ENCODE data around the gene TP63.
"Not testable (repeated sequence)": the region's sequence is repeated elsewhere in the genome, so short reads cannot be mapped to it uniquely, and the experiment has no call there.

Gene TP63

DNA sequence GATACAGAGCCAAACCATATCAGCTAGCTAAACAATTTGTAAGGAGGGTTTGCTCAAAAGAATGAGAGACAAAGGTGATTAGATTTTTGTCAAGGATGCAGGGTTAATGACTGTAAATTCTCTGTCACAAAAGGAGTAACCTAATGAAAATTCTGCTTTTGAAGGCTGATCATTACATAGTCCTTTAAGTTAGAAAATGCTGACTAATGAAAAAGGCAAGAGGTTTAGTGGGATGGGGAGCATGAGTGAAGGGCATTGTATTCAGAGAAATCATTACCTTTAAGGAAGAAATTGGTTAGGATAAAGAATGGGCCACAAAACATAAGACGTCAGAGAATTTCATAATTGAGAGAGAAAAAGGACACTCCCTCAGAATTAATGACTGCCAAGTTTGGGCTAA lies 97.7 kb downstream of the TP63 start:
- DNase-seq, result no peak

DNA sequence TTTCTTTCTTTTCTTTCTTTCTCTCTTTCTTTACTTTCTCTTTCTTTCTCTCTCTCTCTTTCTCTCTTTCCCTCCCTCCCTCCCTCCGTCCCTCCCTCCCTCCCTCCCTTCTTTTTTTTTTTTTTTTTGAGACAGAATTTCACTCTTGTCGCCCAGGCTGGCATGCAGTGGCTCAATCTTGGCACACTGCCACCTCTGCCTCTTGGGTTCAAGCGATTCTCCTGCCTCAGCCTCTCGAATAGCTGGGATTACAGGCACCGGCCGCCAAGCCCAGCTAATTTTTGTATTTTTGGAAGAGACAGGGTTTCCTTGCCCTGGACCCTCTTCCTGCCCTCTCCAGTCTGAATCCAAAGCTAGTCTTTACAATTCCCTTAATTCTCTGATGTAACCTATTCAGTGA lies 102.9 kb downstream of the TP63 start:
- DNase-seq, result no peak

DNA sequence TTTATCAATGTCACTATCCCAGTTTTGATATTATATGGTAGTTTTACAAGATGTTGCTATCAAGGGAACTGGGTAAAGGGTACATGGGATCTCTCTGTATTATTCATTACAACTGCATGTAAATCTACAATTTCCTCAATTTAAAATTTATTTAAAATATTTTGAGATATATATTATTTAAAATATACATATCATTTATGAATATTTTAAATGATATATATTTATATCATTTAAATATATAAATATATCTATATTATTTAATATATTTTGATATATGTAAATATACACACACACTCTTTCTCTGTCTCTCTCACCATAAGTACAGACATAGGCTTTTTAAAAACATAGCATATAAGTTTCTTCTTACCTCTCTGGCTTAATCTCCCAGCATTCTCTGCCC lies 104.7 kb downstream of the TP63 start:
- DNase-seq, result no peak

DNA sequence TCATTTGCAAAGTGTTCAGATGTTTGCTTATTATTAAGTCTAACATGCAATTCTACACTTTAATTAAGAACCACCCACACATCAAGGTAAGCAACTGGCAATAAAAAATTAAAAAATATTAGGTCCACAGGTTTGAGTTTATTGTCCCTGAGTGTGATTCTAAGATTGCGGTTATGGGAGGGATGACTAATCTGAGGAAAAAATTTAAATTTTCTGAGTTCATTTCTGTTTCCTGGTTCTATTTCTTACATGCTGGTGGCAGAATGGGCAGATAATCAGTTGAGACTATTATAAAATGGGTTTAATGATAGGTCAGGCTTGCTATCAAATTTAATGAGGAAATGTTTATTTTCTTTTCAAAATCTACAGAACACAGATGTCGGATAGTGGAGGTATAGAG lies 105.9 kb downstream of the TP63 start:
- no peak for DNase-seq

DNA sequence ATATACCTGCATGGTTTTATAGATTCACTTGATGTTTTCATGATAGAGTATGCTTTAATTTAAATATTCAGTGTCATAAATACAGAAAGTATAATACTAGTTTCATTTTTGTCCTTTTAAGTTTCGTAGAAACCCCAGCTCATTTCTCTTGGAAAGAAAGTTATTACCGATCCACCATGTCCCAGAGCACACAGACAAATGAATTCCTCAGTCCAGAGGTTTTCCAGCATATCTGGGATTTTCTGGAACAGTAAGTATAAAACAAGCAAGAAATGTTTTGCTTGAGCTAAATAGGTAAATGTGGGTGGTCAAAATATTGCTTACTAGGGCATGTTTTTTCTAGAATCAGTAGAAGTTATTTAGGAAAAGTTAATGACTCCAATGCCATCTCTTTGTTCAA lies 106.4 kb downstream of the TP63 start:
- DNase-seq, result no peak

DNA sequence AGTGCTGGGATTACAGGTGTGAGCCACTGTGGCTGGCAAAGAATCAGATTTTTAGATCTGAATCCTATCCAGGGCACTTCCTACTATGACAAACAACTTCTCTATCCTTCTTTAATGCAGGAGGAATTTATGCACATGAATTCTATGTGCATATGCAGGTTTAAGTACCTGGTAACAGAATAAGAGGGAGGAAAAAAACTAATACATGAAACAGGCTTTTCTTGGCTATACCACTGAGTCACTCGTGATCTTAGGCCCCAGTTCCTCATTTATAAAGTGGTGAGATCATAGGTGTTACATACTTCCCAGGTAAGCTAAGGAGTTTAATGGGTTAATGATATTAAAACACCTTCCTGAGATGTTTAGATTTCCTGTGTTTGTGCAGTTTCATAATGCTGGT lies 108.2 kb downstream of the TP63 start:
- DNase-seq, result no peak

DNA sequence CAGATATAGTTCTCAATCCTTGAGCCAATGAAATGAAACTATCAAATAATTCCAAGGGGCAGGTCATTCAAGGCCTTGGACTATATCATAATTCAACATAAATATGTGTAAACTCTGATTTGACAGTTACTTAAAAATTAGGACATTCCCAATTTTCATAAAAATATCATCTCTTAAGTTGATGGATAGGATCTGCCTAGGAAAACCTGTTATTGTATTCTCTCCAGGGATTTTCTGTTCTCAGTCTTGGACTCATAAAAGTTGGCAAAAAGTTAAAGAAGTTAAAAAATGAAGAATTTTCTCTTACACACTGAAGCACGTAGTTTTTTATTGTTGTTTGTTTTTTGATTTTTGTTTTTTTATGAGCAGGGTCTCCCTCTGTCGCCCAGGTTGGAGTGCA lies 109.0 kb downstream of the TP63 start:
- no peak for DNase-seq

DNA sequence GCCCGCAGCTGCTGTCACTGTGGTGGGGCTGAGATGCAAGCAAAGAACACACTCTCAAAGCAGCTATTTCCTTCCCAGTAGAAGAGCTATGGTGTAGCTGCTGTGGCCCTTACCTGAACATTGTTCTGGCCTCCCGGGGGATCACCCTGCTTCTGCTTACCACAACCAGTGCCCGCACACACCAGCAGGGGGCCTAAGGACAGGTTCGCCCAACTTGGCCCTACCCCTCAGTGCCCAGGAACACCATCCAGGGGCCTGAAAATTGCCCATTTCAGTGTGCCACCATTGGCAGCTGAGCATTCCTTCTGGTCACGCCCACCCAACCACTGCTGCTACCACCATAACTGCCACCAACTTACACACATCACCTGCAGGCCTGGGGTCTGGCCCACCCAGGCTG lies 113.0 kb downstream of the TP63 start:
- DNase-seq, result no peak

DNA sequence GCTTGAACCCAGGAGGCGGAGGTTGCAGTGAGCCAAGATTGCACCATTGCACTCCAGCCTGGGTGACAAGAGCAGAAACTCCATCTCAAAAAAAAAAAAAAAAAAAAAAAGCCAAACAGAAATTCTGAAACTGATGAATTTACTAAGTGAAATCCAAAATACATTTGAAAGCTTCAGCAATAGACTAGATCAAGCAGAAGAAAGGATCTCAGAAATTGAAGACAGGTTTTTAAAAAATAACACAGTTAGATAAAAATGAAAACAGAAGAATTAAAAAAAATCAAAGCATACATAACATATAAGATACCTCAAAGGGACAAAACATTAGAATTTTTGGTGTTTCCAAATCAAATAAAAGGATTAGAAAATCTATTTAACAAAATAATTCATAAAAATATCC lies 114.4 kb downstream of the TP63 start:
- DNase-seq, result no peak

DNA sequence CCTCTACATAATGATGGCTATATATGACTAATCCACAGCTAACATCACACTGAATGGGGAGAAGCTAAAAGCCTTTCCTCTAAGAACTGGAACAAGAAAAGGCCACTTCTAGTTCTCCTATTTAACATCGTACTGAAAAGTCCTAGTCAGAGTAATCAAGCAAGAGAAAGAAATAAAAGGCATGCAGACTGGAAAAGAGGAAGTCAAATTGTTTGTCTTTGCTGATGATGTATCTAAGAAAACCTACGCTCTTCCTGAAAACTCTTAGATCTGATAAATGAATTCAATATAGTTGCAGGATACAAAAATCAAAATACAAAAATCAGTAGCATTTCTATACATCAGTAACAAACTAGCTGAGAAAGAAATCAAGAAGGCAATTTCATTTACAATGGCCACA lies 116.9 kb downstream of the TP63 start:
- no peak for DNase-seq

DNA sequence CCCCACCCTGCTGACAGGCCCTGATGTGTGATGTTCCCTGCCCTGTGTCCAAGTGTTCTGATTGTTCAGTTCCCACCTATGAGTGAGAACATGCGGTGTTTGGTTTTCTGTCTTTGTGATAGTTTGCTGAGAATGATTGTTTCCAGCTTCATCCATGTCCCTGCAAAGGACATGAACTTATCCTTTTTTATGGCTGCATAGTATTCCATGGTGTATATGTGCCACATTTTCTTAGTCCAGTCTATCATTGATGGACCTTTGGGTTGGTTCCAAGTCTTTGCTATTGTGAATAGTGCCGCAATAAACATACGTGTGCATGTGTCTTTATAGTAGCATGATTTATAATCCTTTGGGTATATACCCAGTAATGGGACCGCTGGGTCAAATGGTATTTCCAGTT lies 119.8 kb downstream of the TP63 start:
- DNase-seq, result not testable (repeated sequence)

DNA sequence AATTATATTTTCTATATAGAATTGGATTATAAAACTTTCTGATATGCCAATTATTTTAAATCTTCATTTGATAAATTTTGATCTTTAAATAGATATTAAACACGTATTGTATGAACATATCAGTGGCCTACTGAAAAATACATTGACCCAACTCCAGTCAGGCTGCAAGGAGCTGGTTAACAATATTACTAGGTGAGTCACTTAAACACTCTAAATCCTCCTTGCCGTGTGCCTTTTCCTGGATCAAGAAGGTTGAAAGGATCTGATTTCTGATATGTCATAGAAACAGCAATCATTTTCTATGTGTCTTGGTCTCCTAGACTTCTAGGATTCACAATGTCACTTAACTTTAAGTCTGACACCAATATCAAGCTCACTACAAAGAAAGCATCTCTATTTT lies 123.2 kb downstream of the TP63 start:
- DNase-seq, result no peak

DNA sequence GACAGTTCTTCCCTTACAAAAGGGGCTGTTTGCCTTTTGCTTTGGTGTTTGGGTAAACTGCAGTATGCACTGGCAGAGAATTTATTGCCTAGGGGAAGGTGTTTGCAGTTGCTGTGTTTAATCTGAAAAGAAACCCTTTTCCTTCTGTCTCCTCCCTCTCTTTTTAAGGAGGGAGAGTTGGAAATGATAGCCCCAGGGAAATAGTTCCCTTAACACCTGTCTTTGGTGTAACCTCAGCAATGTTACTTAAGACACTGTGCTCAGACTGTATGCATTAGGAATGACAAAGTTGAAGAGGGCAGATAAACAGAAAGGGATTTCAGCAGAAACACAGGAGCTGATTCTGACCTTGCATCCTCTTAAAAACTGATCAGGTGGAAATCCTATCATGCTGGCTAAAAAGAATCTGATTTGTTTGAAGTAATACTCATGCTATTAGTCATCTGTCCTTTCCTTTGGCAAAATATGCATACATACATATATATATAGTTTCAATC lies 125.4 kb downstream of the TP63 start:
- DNase-seq, result no peak

DNA sequence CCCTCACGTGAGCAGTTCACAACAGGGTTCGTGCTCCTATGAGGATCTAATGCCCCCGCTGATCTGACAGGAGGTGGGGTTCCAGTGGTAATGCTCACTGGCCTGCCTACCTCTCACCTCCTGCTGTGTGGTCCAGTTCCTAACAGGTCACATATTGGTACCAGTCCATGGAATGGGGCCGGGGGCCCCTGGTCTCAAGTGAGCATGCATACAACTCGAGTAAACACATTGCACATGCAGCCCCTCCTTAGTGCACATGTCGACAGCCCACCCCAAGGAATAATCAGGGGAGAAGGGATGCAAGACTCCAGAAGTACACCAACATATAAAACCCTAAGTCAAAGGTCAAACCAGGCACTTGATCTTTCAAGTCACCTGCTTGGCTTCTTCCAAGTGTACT lies 127.0 kb downstream of the TP63 start:
- DNase-seq, result no peak

DNA sequence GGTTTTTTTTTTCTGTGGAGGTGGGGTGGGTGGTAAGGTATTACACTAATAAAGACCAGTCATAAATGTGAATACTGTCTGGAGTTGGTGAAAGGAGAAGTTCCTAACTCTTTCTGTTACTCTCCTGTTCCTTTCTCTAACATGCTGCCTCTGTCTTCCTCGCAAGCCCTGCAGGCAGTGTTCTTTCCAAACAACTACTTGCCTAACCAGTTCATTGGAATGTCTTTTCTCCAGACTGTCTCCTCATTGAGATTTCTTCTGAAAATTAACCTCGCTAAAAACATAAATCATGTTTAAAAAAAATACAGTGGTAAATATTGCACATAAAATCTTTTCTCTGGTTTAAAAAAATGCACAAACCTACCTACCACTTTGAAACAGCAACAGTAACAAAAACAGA lies 135.2 kb downstream of the TP63 start:
- DNase-seq, result no peak

DNA sequence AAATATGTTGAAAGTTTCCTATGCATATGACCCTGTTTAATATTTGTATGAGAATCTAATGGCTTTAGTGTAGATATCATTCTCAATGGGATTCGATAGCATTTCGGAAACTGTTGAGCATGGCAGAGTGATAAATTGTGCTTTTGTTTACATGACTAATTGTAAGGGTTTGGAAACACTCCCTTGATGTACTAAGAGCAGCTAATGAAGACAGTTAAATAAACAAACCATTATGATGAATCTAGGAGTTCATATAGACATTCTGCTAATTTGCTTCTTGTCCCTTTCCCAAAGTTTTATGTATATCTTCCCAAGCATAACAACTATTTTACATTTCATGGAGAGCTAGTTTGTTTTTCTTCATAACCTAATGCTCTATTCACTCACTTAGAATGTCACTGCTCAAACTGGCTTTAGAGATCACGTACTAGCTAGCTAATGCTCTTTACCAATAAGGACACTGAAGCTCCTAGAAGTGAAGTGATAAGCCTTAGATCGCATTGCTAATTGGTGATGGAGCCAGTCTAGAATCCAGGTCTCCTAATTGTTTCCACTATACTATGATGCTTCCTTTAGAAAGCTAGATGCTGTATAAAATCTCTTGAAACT lies 140.8 kb downstream of the TP63 start:
- DNase-seq, result no peak

DNA sequence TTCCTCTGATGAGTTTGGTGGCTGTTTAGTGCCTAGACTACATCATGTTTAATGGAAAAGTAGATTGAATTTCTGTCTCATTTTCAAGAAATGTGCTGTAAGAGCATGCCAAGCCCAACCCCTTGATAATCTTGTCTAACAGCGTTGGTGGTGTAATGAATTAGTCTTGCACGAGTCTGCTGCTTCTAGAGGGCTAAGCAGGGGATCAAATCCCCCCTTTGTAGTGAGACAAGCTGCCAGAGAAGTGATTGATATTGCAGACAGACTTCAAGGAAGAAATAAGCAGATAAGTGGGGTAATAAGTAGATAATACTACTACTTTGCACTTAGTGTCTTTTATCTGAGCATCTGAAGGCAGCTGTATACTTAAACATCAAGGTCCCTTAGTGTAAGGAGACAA lies 141.4 kb downstream of the TP63 start:
- DNase-seq, result no peak

DNA sequence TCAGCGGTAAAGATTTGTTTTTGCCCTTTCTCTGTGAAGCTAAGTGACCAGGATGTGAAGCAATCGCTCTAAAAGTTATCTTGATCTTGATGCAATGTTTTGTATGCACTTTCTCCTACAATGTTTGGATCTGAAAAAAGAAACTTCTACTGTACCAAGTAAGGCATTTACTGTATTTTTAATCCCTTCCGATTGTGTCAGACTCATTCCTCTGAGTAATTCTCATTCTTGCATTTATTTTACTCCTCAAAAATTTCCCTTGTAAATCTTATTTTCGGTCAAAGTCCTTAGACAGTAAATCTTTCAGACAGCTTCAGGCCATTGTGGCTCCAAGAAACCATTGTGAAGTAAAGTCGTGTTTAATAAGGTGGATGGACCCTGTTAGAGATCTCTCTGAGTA lies 141.9 kb downstream of the TP63 start:
- DNase-seq, result no peak

DNA sequence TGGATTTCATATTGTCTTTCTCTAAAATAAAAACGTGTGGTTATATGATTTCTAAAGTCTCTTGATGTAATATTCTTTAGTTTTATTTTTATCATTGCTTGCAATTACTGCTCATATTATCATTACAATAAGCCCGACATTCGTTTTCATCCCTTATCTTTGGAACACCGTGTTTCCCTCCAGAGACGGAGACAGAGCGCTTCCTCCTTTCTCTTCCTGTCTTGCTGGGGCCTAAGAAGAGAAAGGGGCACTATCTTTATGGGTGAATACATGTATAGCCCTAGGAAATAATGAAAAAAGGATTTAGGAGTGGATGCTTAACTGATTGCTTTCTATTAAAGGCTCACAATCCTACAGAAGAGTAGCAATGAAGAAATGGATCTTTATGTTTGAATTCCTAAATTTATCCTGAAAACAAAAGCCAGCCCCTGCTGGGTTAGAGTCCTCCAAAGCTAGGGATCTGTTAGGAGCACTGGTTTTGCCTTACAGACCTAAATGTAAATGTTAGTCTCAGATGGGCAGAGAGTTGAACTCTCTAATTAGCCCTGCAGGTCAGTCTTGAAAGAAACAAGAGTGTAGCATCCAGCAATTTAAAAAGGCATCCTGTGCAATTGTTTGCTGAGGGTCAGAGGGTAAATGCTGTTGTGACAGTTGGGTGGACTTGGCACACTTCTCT lies 145.1 kb downstream of the TP63 start:
- no peak for DNase-seq

DNA sequence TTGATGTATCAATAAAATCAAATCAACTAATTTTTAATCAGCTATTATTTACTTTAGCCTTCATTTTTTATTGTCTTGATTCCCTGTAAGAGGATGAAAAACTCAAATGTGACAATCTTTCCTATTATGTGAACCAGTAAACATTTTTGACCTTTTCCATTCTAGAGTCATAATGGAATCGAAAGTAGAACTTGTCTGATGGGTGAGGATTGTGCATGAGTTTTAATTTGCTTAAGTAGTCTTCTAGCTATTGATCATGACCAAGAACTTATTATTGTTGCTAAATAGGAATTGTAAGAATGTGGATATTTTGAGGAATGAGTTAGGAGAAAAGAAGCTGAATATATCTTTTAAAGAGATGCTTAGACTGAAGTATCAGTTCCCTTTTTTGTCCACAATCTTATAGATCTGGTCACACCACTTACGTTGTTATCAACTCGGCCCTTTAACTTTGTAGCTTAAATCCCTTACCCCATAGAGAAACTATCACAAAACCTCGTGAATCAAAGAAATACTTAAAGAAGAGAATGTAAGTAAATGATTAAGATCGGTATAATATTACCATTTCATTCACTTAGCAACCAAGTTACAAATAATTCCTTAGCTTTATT lies 147.3 kb downstream of the TP63 start:
- DNase-seq, result no peak

DNA sequence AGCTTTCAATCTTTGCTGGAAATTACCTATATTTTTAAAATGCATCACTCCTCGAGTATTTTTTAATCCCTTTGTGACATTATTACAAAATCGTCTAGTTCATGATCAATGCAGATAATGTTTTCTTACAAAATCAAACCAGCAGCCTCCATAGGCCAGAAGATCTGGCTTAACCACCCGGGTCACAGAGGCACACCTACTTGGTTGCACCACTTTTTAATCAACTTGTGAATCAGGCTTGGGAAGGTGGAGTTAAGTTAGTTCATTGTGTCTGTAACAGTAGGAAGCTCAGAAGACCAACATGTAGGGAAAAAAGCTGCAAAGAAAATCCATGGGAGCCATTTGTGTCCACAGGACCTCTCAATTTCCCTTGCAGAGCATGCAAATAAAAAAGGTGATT lies 148.0 kb downstream of the TP63 start:
- DNase-seq, result no peak

DNA sequence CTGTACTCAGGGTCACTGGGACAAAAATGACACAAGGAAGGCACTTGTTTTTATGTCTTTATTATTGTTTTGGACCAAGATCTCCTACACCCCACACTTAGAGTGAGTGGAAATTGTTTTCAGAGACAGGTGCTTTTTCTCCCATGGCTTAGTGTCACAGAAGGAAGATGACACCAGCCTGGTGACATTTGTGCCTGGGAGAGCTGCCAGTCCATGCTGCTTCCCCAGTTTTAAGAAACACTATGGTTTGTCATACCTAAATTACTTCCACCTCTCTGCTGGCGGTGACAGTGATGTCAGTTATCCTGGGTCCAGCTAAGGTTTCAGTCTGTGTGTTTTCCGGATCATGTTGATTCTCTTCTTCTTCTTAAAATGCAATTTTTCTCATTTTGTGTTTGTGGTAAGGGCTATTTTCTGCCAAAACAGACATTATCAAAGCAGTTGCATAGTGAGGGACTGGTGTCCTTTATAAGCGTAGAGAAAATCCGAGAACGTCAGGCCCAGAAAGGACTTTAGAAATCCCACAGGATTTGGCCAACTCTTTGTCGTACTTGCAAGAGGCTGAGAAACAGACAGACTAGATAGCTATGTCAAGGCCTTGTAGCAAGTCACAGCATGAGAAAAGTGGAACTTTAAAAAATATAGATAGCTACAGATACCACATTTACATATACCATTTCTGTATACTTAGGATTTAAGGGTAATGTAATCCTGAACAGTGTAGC lies 149.5 kb downstream of the TP63 start:
- no peak for DNase-seq

DNA sequence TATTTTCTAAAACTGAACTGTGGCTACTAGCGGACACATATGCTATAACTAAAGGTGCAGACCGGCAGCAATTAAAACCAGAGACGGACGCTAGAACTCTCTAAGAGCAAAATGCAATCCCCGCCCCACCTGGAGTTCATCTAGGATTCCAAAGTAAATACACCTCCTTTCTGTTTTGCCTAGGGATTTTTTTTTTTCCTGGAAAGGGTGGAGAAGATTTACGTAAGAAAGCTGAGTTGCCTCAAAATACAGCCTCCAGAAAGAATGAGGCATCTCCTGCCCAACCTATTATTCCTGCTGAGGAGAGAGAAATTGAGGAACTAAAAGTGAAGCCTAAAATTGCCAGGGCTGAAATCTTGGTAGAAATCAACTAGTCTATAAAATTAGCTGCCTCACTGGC lies 150.2 kb downstream of the TP63 start:
- no peak for DNase-seq

DNA sequence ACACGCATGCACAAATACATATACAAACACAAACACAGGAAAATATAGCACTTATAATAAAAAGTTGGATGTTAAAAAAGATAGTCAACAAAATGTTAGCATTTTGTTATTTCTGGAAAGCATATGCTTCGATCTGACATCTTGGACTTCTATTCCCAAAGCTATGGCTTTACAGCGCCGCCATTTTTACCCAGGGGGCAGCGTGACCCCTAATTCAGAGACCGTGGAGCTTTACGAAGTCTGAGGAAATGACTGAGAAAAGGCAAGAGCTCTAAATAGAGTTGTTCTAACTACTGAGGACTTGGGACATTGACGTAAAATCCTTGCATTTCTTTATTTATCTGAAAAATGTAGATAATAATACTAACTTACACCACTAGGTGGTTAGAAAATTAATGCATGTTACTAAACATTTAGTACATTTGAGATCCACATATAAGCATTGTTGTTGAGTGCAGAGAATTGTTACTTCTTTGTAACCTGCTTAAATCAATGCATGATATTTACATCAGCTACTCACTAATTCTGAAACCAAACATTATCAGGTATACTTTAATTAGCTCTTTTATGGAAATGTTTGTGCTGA lies 155.4 kb downstream of the TP63 start:
- no peak for DNase-seq
